Fibroblast of lung (primary cell): ENCODE measurements around the gene GPC3. TPM values are rescaled to one million over a fixed set of nuclear protein-coding genes. Genes with fewer than 3 reads are reported as not detected.

ENCODE experiments used
- DNase-seq, 2 donors: peaks; one replicate each; pipeline versions ENCODE4 v3.0.0 to v3.0.0-alpha.2; 2010; ENCODE audit warnings: low read depth in 2 of 2
- H2AFZ ChIP-seq: 2 replicates; pipeline ENCODE4 v1.5.1; 2012; ENCODE audit warnings: low read length, control low read depth, inconsistent platforms
- H3K27ac ChIP-seq: 2 replicates; pipeline ENCODE4 v1.5.1; 2011; ENCODE audit warnings: low read length, control low read depth; ENCODE audit not compliant: insufficient read depth
- H3K27me3 ChIP-seq: 2 replicates; pipeline ENCODE4 v1.5.1; 2011; ENCODE audit warnings: mild to moderate bottlenecking, low read length; ENCODE audit not compliant: control insufficient read depth, insufficient read depth
- H3K36me3 ChIP-seq: 2 replicates; pipeline ENCODE4 v1.5.1; 2011; ENCODE audit warnings: low read length; ENCODE audit not compliant: control insufficient read depth, insufficient read depth
- H3K4me1 ChIP-seq: 2 replicates; pipeline ENCODE4 v1.5.1; 2011; ENCODE audit warnings: low read length; ENCODE audit not compliant: control insufficient read depth, insufficient read depth; ENCODE audit errors: extremely low read depth
- H3K4me2 ChIP-seq: 2 replicates; pipeline ENCODE4 v1.5.1; 2011; ENCODE audit warnings: low read length, control low read depth; ENCODE audit not compliant: insufficient read depth; ENCODE audit errors: extremely low read depth
- H3K4me3 ChIP-seq, 4 experiments: fragments of 200-600 bp in 1 of 4; sonication (generic) in 1 of 4; replicated peaks in 1 of 4; 2 replicates each; pipeline ENCODE4 v1.5.1; 2011 to 2016; ENCODE audit warnings: low read length in 4 of 4, low read depth in 3 of 4, mild to moderate bottlenecking in 3 of 4, control low read depth in 2 of 4, inconsistent platforms in 1 of 4, mixed read lengths in 1 of 4; ENCODE audit not compliant: insufficient read depth in 1 of 4; ENCODE audit errors: control extremely low read depth in 1 of 4
- H3K79me2 ChIP-seq: 2 replicates; pipeline ENCODE4 v1.5.1; 2012; ENCODE audit warnings: mild to moderate bottlenecking, low read length, inconsistent platforms; ENCODE audit not compliant: control insufficient read depth, insufficient read depth
- H3K9ac ChIP-seq: 2 replicates; pipeline ENCODE4 v1.5.1; 2011; ENCODE audit warnings: mild to moderate bottlenecking, low read length, control low read depth; ENCODE audit not compliant: insufficient read depth
- H3K9me3 ChIP-seq: 2 replicates; pipeline ENCODE4 v1.5.1; 2012; ENCODE audit warnings: low read depth, low read length; ENCODE audit not compliant: control insufficient read depth, insufficient read depth
- H4K20me1 ChIP-seq: 2 replicates; pipeline ENCODE4 v1.5.1; 2011; ENCODE audit warnings: low read length; ENCODE audit not compliant: control insufficient read depth, insufficient read depth; ENCODE audit errors: extremely low read depth
- CTCF ChIP-seq, 2 donors: IDR thresholded peaks in 1 of 2; conservative IDR thresholded peaks in 1 of 2; 1 replicate in 1 of 2; 2 replicates in 1 of 2; pipeline ENCODE4 v1.5.1; 2011 to 2012; ENCODE audit warnings: low read length in 2 of 2, control low read depth in 1 of 2, inconsistent platforms in 1 of 2, low read depth in 1 of 2, mild to moderate bottlenecking in 1 of 2
- EZH2 ChIP-seq: IDR thresholded peaks from 2 replicates; pipeline ENCODE4 v1.5.1; 2012; ENCODE audit warnings: low read length, control low read depth, mild to moderate bottlenecking; ENCODE audit errors: missing control alignments
- polyA plus RNA-seq, 2 donors: library from polyadenylated mRNA; depleted of rRNA in 1 of 2; stranded (reverse) in 1 of 2; unstranded in 1 of 2; fragments of >200 nt; gene quantifications; 2 replicates each; pipeline ENCODE4 v1.2.1, GENCODE V29; 2011 to 2012; ENCODE audit warnings: missing spikeins in 1 of 2
- total RNA-seq: library from RNA; depleted of rRNA; stranded (reverse); fragments of >200 nt; gene quantifications from 2 replicates; pipeline ENCODE4 v1.2.1, GENCODE V29; 2014

The GPC3 gene
- total and polyA plus RNA-seq, 2 donors (not counting 1 experiment from before 2014, with no cell fraction given), result 6.4 to 7.1 TPM

- H3K27ac ChIP-seq, result no peak overlapping the region
- H2AFZ ChIP-seq, result no peak overlapping the region
- no peaks in the 10 kb centered on the region for H3K4me1 ChIP-seq
- no peaks in the 10 kb centered on the region for H3K9me3 ChIP-seq
- H3K27me3 ChIP-seq, result no peaks in the 10 kb centered on the region
- H3K79me2 ChIP-seq, result no peaks in the 10 kb centered on the region
- no peaks in the 10 kb centered on the region for H3K36me3 ChIP-seq
- DNase-seq, result no peak
- H3K9ac ChIP-seq, result no peak overlapping the region
- H3K4me3 ChIP-seq, result no peak overlapping the region
- H4K20me1 ChIP-seq, result peaks cover 2% of the 10 kb centered on the region
- TF ChIP-seq EZH2, result no peak
- no peak for TF ChIP-seq CTCF (conservative IDR thresholded peaks at IDR 0.05 in 1 of 2, IDR thresholded peaks at IDR 0.05 in 1 of 2; ENCODE audit: low read depth in 1 of 2, low read length in 2 of 2)
- no peak overlapping the region for H3K4me2 ChIP-seq
Measured at GRCh38 chrX:133968109-133968508, 17.3 kb downstream of the GPC3 start.

- no peak overlapping the region for H3K4me3 ChIP-seq
- no peak overlapping the region for H3K27ac ChIP-seq
- H3K36me3 ChIP-seq, result no peaks in the 10 kb centered on the region
- H3K9me3 ChIP-seq, result no peaks in the 10 kb centered on the region
- no peak for DNase-seq
- H3K4me1 ChIP-seq, result no peaks in the 10 kb centered on the region
- no peaks in the 10 kb centered on the region for H3K27me3 ChIP-seq
- H2AFZ ChIP-seq, result no peak overlapping the region
- H3K9ac ChIP-seq, result no peak overlapping the region
- H3K79me2 ChIP-seq, result no peaks in the 10 kb centered on the region
- H3K4me2 ChIP-seq, result no peak overlapping the region
- H4K20me1 ChIP-seq, result peaks cover 2% of the 10 kb centered on the region
- TF ChIP-seq EZH2, result no peak
- no peak for TF ChIP-seq CTCF (conservative IDR thresholded peaks at IDR 0.05 in 1 of 2, IDR thresholded peaks at IDR 0.05 in 1 of 2; ENCODE audit: low read depth in 1 of 2, low read length in 2 of 2)
Measured at GRCh38 chrX:133966199-133966598, 19.2 kb downstream of the GPC3 start.

GRCh38 chrX:133965321-133965720 is 20.1 kb downstream of the GPC3 start:
- Histone ChIP-seq H3K36me3 (no peaks in the 10 kb centered on the region), H4K20me1 (peaks cover 2% of the 10 kb centered on the region), H3K4me3 (no peak overlapping the region), H3K4me1 (no peaks in the 10 kb centered on the region), H3K4me2 (no peak overlapping the region), H2AFZ (no peak overlapping the region), H3K9ac (no peak overlapping the region), H3K27me3 (no peaks in the 10 kb centered on the region), H3K79me2 (no peaks in the 10 kb centered on the region), H3K27ac (no peak overlapping the region), H3K9me3 (no peaks in the 10 kb centered on the region)
- DNase-seq, result no peak
- no peak for TF ChIP-seq CTCF (conservative IDR thresholded peaks at IDR 0.05 in 1 of 2, IDR thresholded peaks at IDR 0.05 in 1 of 2; ENCODE audit: low read depth in 1 of 2, low read length in 2 of 2)
- TF ChIP-seq EZH2, result no peak
